Measurements from ENCODE around the gene DDX21.

GRCh38 chr10:68982389-68982788 lies 26.4 kb downstream of the DDX21 start:
- no peak for TF ChIP-seq CTCF (IDR thresholded peaks at IDR 0.05)
- TF ChIP-seq POLR2A (IDR thresholded peaks at IDR 0.05): no peak

Data from ovary (tissue), 3 donors.